HG03342 (cell line): Measurements from ENCODE around the gene SHROOM3.

Experiments used
- ATAC-seq: cut with Tn5 transposase; IDR thresholded peaks from one replicate; pipeline ENCODE4 v1.9.1; 2021; ENCODE audit warnings: mild to moderate bottlenecking, moderate library complexity; ENCODE audit not compliant: unreplicated experiment

The SHROOM3 gene

DNA sequence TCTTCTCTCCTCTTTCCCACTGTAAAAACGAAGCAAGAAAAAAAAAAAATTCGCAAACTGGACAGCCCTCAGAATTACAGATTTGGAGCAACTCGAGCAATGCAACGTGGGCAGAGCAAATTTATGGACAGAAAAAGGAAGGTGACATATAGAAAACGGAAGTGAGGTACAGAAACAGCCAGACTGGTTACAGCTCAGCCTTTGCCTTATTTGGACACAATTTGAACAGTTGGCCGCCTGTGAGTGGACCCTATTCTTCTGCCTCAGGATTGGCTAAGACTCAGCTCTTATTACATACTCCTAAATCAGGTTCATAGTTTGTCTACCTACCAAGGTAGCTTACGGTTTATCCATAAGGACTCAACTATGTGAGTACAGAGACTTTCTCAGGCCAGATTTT is 364.1 kb downstream of the SHROOM3 start:
- no peak for ATAC-seq

DNA sequence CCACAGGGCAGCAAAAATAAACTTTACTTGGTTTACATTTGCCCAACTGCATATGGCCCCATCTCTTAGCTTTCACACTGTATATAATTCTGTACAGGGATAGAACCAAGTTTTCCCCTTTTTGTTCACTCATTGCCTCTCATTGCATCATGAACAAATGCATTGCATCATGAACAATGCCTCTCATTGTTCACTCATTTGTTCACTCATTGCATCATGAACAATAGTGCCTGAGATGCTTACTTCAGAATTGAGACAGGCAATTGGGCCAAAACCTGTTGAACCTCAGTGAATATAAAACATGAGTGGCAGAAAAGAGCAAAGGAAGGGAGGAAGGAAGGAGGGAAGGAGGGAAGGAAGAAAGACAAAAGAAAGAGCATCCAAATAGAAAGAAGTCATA is 364.7 kb downstream of the SHROOM3 start:
- ATAC-seq: no peak

DNA sequence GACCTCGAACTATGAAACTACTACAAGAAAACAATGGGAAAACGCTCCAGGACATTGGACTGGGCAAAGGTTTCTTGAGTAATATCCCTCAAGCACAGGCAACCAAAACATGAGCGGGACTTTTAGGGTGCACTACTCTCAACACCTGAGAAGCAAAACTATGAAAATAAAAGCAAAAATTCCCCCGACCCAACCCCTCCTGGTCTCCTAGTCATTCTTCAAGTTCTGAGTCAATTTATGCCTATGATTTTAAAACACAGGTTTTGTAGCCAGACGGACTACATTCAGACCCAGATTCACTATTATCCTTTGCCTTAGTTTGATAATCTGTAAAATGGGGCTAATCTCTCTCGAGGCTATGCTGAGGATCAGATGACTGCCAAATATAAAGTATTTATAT is 365.9 kb downstream of the SHROOM3 start:
- no peak for ATAC-seq

- ATAC-seq: no peak
Measured at GRCh38 chr4:76801621-76802235, 366.7 kb downstream of the SHROOM3 start.

- ATAC-seq: no peak
Measured at GRCh38 chr4:76802236-76803021, 367.4 kb downstream of the SHROOM3 start.

GRCh38 chr4:76803522-76803921 is 368.5 kb downstream of the SHROOM3 start:
- no peak for ATAC-seq

DNA sequence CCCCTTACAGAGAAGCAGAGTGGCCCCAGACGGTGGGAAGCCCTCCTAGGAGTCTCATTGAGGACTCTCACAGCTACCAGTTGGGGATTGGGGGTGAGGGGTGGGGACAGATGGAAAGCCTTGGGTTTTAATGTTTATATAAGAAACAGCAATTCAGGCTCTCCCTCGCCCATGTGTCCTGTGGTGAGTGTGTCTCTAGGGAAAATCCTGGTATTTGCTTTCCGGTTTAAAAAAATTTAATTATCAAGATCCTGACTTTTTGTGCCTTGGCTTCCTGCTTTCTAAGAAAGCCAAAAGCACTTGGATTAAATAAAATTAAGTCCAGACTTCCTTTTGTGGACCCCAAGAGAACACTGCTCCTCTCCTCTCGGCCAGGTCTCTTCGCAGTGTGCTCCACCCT is 369.1 kb downstream of the SHROOM3 start:
- ATAC-seq: no peak

GRCh38 chr4:76806346-76806745 is 371.3 kb downstream of the SHROOM3 start:
- no peak for ATAC-seq

- ATAC-seq: no peak
Measured at GRCh38 chr4:76806757-76807156, 371.7 kb downstream of the SHROOM3 start.

DNA sequence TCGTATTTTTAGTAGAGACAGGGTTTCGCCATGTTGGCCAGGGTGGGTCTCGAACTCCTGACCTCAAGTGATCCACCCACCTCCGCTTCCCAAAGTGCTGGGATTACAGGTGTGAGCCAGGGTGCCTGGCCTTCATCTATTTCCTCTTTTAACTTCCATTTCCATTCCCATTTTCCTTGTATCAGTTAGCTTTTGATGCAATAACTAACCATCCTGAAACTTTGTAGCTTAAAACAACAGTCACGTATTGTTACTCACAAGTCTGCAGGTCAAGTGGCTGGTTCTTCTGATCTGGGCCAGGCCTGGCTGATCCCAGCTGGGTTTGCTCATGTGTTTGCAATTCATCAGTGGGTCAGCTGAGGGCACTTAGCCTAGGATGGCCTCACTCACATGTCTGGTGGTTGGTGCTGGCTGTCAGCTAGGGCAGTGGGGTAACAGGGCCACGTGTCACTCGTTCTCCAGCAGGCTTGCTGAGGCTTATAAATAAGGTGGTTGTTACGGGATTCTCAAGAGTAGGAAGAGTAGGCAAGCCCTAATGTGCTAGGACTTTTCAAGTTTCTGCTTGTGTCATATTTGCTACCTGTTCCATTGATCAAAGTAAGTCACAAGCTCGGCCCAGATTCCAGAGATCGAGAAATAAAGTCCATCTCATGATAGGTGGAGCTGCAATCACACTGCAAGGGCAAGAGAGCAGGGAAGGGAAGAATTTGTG is 374.7 kb downstream of the SHROOM3 start:
- ATAC-seq: no peak

DNA sequence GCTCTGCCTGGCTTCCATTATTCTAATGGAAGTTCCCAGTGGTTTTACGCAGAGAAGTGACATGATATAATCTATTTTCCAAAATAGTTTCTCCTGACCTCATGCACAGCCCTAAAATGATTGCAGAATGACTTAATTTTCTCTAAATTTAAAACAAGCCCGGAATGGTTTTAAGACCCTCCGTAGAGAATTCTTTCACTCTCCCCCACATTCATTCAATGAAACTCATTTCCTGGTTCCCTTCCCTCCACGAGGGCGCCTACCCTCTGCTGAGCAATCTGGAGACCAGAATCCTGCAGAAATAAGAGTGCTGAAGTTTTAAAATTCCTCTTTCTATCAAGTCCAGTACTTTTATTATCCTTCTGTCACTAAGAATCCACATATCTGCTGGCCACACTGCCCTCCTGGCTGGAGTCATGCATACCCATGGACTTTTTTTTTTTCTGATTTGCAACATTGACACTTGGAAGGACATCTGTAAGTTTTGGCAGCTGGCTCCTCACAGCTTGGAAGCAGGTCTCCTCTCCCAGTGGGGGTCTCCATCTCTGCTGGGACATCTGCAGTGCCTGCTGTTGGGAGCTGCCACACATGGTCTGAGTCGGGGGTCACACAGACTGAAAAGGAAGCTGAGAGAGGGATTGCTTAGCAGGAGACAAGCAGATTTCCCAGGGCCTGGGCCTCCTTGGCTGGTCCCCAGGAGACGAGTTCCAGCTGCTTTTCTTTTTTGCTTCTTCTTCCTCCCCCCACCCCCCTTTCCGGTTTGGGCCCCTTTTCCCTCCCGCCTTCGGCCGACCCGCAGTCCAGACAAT is 376.8 kb downstream of the SHROOM3 start:
- no peak for ATAC-seq

DNA sequence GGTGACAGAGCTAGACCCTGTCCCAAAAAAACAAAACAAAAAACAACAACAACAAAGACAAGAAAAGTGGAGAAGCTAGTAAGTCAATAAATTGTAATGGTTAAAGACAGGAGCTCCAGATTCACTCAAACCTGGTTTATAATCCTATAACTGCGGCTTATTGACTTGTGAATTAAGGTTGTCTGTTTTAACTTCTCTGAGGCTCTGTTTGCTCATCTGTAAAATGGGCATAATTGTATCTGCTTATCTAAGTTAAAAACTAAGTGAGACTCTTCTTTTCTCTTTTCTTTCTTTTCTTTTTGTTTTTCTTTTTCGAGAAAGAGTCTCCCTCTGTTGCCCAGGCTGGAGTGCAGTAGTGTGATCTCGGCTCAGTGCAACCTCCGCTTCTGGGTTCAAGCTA is 378.0 kb downstream of the SHROOM3 start:
- no peak for ATAC-seq

- no peak for ATAC-seq
Measured at GRCh38 chr4:76821641-76822040, 386.6 kb downstream of the SHROOM3 start.

GRCh38 chr4:76822303-76822702 is 387.3 kb downstream of the SHROOM3 start:
- ATAC-seq: no peak

GRCh38 chr4:76823495-76823894 is 388.5 kb downstream of the SHROOM3 start:
- ATAC-seq: no peak

- no peak for ATAC-seq
Measured at GRCh38 chr4:76830612-76830963, 395.6 kb downstream of the SHROOM3 start.

DNA sequence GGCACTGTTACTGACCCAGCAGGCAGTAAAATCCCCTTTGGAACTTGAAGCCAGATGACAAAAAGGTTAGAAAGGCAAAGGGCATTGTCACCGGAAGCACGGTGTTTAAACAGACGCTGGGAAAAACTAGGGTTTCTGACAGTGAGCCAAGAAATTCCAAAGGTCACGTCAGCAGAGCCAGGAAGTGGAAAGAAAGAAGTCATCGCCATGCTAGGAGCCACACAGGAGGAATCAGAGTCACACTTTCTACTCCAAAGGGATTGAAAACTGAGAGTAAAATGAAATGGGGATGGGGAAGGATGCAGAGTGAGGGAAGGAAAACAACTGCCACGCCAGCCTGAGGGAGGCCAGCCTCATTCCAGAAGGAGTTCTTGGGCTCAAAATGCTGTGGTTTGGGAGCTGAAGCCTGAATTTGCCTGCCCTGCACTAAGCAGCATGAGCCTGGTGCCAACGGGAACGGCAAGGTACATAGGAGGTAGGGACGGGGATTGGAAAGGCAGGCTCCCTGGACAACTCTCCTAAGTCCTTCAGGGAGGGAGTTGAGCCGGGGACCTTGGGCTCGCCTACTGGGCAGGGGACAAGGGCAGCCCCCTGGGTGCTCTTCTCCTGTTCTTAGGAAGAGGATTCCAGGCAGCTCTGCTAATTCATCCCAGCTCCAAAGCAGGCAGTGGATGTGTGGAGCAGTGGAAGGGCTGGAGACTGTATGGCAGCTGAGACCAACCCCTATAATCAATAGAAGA is 396.1 kb downstream of the SHROOM3 start:
- ATAC-seq: no peak

DNA sequence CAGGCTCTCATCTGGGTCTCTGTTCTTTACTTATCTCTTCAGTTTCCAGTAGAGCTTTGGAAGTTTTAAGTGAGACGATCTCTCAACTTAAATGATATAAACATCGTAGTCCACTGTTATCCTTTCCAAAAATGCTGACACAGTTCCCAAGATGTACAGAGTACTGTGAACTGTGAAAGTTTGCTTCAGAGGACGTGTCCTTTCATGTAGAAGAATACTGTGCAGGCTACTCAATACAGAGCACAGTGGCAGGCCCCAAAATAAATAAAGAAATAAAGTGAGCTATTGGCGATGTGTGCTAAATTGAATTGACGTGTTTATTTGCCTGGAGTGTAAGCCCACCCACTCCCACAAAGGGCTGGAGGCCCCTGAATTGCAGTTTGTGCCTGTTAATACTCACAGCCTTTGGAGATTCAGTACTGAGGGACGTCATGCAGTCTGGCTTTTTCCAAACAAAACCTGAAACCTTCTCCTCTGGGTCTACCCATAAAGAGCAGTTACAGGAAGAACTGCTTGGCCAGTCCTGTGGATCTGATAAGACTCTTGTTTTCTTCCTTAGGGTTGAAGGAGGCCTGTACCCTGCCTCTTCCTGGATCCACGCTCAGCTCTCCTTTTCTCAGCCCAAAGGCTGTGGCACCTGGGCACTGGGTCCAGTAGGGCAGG is 396.8 kb downstream of the SHROOM3 start:
- no peak for ATAC-seq
